HepG2 (cell line): ENCODE measurements around the gene GSPT2.

Experiments
- CBX2 ChIP-seq, 2 experiments: fragments of 200-600 bp in 1 of 2; sonication (generic); formaldehyde crosslinking in 1 of 2; IDR thresholded peaks; 2 replicates each; pipeline versions ENCODE4 v1.7.0 to v1.8.1; 2018 to 2022; ENCODE audit warnings: low read depth in 2 of 2, low read length in 1 of 2, mild to moderate bottlenecking in 1 of 2, missing genetic modification reagents in 1 of 2
- CTCF ChIP-seq: sonication (generic); formaldehyde crosslinking; IDR thresholded peaks from 2 replicates; pipeline ENCODE4 v1.5.0; 2020; ENCODE audit warnings: mild to moderate bottlenecking, missing genetic modification reagents, moderate library complexity
- EP300 ChIP-seq, 3 experiments: sonication (generic) in 1 of 3; formaldehyde crosslinking in 1 of 3; IDR thresholded peaks; 2 replicates each; pipeline versions ENCODE4 v1.5.1 to v1.6.1; 2011 to 2020; ENCODE audit warnings: low read depth in 2 of 3, low read length in 2 of 3, borderline replicate concordance in 1 of 3, improper control_type of control experiment in 1 of 3, mild to moderate bottlenecking in 1 of 3, missing genetic modification reagents in 1 of 3, moderate library complexity in 1 of 3
- FOXA3 ChIP-seq: IDR thresholded peaks from 2 replicates; pipeline ENCODE4 v1.6.1; 2016; ENCODE audit warnings: missing genetic modification reagents, missing compliant biosample characterization
- KAT7 ChIP-seq: IDR thresholded peaks from 2 replicates; pipeline ENCODE4 v1.6.1; 2018; ENCODE audit warnings: borderline replicate concordance, missing compliant biosample characterization
- POLR2AphosphoS5 ChIP-seq: IDR thresholded peaks from 2 replicates; pipeline ENCODE4 v1.6.1; 2012; ENCODE audit warnings: low read depth, low read length
- PRPF4 ChIP-seq: fragments of 200-400 bp; formaldehyde crosslinking; IDR thresholded peaks from 2 replicates; pipeline ENCODE4 v1.6.1; 2016; ENCODE audit warnings: low read length, low read depth; ENCODE audit not compliant: poor library complexity, severe bottlenecking
- SMAD1 ChIP-seq: sonication (generic); formaldehyde crosslinking; IDR thresholded peaks from 2 replicates; pipeline ENCODE4 v1.4.0; 2020; ENCODE audit warnings: missing genetic modification reagents, low read depth, mild to moderate bottlenecking, borderline replicate concordance
- XRCC5 ChIP-seq: fragments of 200-400 bp; formaldehyde crosslinking; optimal IDR thresholded peaks from 2 replicates; pipeline ENCODE3; 2017; ENCODE audit warnings: mild to moderate bottlenecking, low read length
- ZNF44 ChIP-seq: sonication (generic); formaldehyde crosslinking; IDR thresholded peaks from 2 replicates; pipeline ENCODE4 v1.5.1; 2020; ENCODE audit warnings: mild to moderate bottlenecking, missing genetic modification reagents
- ZNF780A ChIP-seq: sonication (generic); formaldehyde crosslinking; IDR thresholded peaks from 2 replicates; pipeline ENCODE4 v1.8.0; 2022; ENCODE audit warnings: mild to moderate bottlenecking, missing genetic modification reagents, moderate library complexity
- TF ChIP-seq, protein P1 (sequence below): sonication (generic); formaldehyde crosslinking; IDR thresholded peaks from 2 replicates; pipeline ENCODE4 v1.4.0; 2020; ENCODE audit warnings: missing genetic modification reagents
- TF ChIP-seq, protein P2 (sequence below): IDR thresholded peaks from 2 replicates; pipeline ENCODE4 v1.6.1; 2016

- no peak for TF ChIP-seq ZNF780A (CRISPR knock-in tag)
- no peak for TF ChIP-seq CTCF (CRISPR knock-in tag)
- no peak for TF ChIP-seq ZNF44 (CRISPR knock-in tag)
- TF ChIP-seq POLR2AphosphoS5 = no peak
- TF ChIP-seq, protein P1, sequence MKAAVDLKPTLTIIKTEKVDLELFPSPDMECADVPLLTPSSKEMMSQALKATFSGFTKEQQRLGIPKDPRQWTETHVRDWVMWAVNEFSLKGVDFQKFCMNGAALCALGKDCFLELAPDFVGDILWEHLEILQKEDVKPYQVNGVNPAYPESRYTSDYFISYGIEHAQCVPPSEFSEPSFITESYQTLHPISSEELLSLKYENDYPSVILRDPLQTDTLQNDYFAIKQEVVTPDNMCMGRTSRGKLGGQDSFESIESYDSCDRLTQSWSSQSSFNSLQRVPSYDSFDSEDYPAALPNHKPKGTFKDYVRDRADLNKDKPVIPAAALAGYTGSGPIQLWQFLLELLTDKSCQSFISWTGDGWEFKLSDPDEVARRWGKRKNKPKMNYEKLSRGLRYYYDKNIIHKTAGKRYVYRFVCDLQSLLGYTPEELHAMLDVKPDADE (CRISPR knock-in tag) = no peak
- TF ChIP-seq CBX2 (IDR thresholded peaks at IDR 0.05; ENCODE audit: low read depth, low read length) = no peak
- no peak for TF ChIP-seq CBX2 (CRISPR knock-in tag; IDR thresholded peaks at IDR 0.05; ENCODE audit: low read depth)
- TF ChIP-seq SMAD1 (CRISPR knock-in tag) = no peak
- no peak for TF ChIP-seq FOXA3 (CRISPR knock-in tag)
- TF ChIP-seq EP300 (IDR thresholded peaks at IDR 0.05; ENCODE audit: low read depth in 2 of 2, low read length in 2 of 2) = no peak
- TF ChIP-seq EP300 (CRISPR knock-in tag; IDR thresholded peaks at IDR 0.05; ENCODE audit: borderline replicate concordance) = no peak
- TF ChIP-seq XRCC5 = no peak
- TF ChIP-seq PRPF4 = no peak
- TF ChIP-seq, protein P2, sequence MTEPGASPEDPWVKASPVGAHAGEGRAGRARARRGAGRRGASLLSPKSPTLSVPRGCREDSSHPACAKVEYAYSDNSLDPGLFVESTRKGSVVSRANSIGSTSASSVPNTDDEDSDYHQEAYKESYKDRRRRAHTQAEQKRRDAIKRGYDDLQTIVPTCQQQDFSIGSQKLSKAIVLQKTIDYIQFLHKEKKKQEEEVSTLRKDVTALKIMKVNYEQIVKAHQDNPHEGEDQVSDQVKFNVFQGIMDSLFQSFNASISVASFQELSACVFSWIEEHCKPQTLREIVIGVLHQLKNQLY (CRISPR knock-in tag) = no peak
- TF ChIP-seq KAT7 = no peak
Observed at GRCh38 chrX:51742586-51742985, 656 bp upstream of the GSPT2 start.
